Progenitor cell of endocrine pancreas (in vitro differentiated cells): ENCODE data around the gene TTLL8. TPM values are rescaled to one million over a fixed set of nuclear protein-coding genes. Genes with fewer than 3 reads are reported as not detected.

Source experiments
- DNase-seq: peaks from one replicate; pipeline ENCODE4 v3.0.0; 2021; ENCODE audit warnings: low spot score; ENCODE audit not compliant: unreplicated experiment
- H3K27ac Mint-ChIP-seq: 2 replicates; pipeline ENCODE4 v1.8.0; 2021; ENCODE audit warnings: mild to moderate bottlenecking, moderate library complexity, mixed read lengths
- H3K27me3 Mint-ChIP-seq: 2 replicates; pipeline ENCODE4 v1.8.0; 2021; ENCODE audit warnings: mixed read lengths
- H3K36me3 Mint-ChIP-seq: 2 replicates; pipeline ENCODE4 v1.8.0; 2022; ENCODE audit warnings: mixed read lengths; ENCODE audit not compliant: insufficient read depth
- H3K4me1 Mint-ChIP-seq: 2 replicates; pipeline ENCODE4 v1.8.0; 2021; ENCODE audit warnings: low read depth, mixed read lengths
- H3K4me3 Mint-ChIP-seq: 2 replicates; pipeline ENCODE4 v1.8.0; 2021; ENCODE audit warnings: low read depth, mild to moderate bottlenecking, moderate library complexity, mixed read lengths
- H3K9me3 Mint-ChIP-seq: 2 replicates; pipeline ENCODE4 v1.8.0; 2021; ENCODE audit warnings: low read depth, mixed read lengths
- CTCF ChIP-seq: fragments of 200-600 bp; sonication (generic); IDR thresholded peaks from one replicate; pipeline ENCODE4 v1.5.0; 2021; ENCODE audit warnings: antibody characterized with exemption, mild to moderate bottlenecking; ENCODE audit not compliant: unreplicated experiment
- total RNA-seq: library from RNA; stranded (reverse); gene quantifications from 2 replicates; pipeline ENCODE4 v1.2.1, GENCODE V29; 2021

The TTLL8 gene
- total RNA-seq, 1 donor from 2014 or later, result not detected

- TF ChIP-seq CTCF, result no peak
- Mint-ChIP-seq H3K9me3 (peaks cover 8% of the 10 kb centered on the region), H3K27me3 (peaks cover 27% of the 10 kb centered on the region)
Measured at GRCh38 chr22:49976439-49977175, 81.5 kb downstream of the TTLL8 start.

GRCh38 chr22:49975543-49976389 is 82.3 kb downstream of the TTLL8 start:
- TF ChIP-seq CTCF, result no peak
- H3K36me3 Mint-ChIP-seq, result peaks cover 6% of the 10 kb centered on the region
- peaks cover 28% of the 10 kb centered on the region for H3K27me3 Mint-ChIP-seq
- no peak for DNase-seq
- peaks cover under 1% of the 10 kb centered on the region for H3K4me1 Mint-ChIP-seq
- H3K4me3 Mint-ChIP-seq, result no peak overlapping the region
- H3K9me3 Mint-ChIP-seq, result peaks cover 8% of the 10 kb centered on the region
- no peak overlapping the region for H3K27ac Mint-ChIP-seq

More at GRCh38 chr22:49976439-49977175, 81.5 kb downstream of the TTLL8 start:
- no peak for DNase-seq
- Mint-ChIP-seq H3K27ac (no peak overlapping the region), H3K4me3 (no peak overlapping the region), H3K36me3 (peaks cover 6% of the 10 kb centered on the region), H3K4me1 (no peaks in the 10 kb centered on the region)

GRCh38 chr22:49973018-49973961 is 84.8 kb downstream of the TTLL8 start:
- H3K27me3 Mint-ChIP-seq, result peaks cover 20% of the 10 kb centered on the region
- H3K27ac Mint-ChIP-seq, result no peak overlapping the region
- H3K4me1 Mint-ChIP-seq, result peaks cover 4% of the 10 kb centered on the region
- no peak for TF ChIP-seq CTCF
- H3K4me3 Mint-ChIP-seq, result no peak overlapping the region
- no peaks in the 10 kb centered on the region for H3K36me3 Mint-ChIP-seq
- no peaks in the 10 kb centered on the region for H3K9me3 Mint-ChIP-seq
- no peak for DNase-seq

GRCh38 chr22:49972163-49973017 is 85.7 kb downstream of the TTLL8 start:
- Mint-ChIP-seq H3K9me3 (no peaks in the 10 kb centered on the region), H3K4me3 (no peak overlapping the region), H3K27ac (no peak overlapping the region), H3K4me1 (peaks cover 6% of the 10 kb centered on the region), H3K27me3 (peaks cover 19% of the 10 kb centered on the region), H3K36me3 (no peaks in the 10 kb centered on the region)
- TF ChIP-seq CTCF, result no peak
- no peak for DNase-seq
